Left ventricle myocardium inferior (tissue), 1 donor: ENCODE results near the gene SETD4. TPM values are rescaled to one million over a fixed set of nuclear protein-coding genes. Genes with fewer than 3 reads are reported as not detected.

ENCODE experiments used
- DNase-seq: peaks from one replicate; pipeline ENCODE4 v3.0.0-alpha.2; 2020
- H3K27ac ChIP-seq: fragments of 200-600 bp; replicated peaks from 2 replicates; pipeline ENCODE4 v1.8.0; 2021
- H3K27me3 ChIP-seq: fragments of 200-600 bp; 2 replicates; pipeline ENCODE4 v1.8.0; 2021; ENCODE audit warnings: low read depth
- H3K36me3 ChIP-seq: fragments of 200-600 bp; 2 replicates; pipeline ENCODE4 v1.8.0; 2021
- H3K4me1 ChIP-seq: fragments of 200-600 bp; 2 replicates; pipeline ENCODE4 v1.8.0; 2021
- H3K4me3 ChIP-seq: fragments of 200-600 bp; 2 replicates; pipeline ENCODE4 v1.8.0; 2021; ENCODE audit warnings: mild to moderate bottlenecking, moderate library complexity
- H3K9me3 ChIP-seq: fragments of 200-600 bp; replicated peaks from 2 replicates; pipeline ENCODE4 v1.8.0; 2021
- intact Hi-C: fragments of 100-400 bp; cut with micrococcal nuclease; formaldehyde crosslinking; loops from one replicate; pipeline ENCODE4 v1.11.0; 2022
- total RNA-seq: library from RNA; stranded (reverse); fragmentation: NEBNext Ultra II Directional; extraction: Animal tissue kit (Norgen Biotek cat#: 25700); gene quantifications from one replicate; pipeline ENCODE4 v1.2.1, GENCODE V29; 2021
- TF ChIP-seq, protein P1 (sequence below): fragments of 200-600 bp; IDR thresholded peaks from 2 replicates; pipeline ENCODE4 v1.8.0; 2021; ENCODE audit warnings: antibody characterized with exemption, mild to moderate bottlenecking, borderline replicate concordance
- donor health status: DM: no; HTN: yes; CAD: no; lungs with severe emphysema.

The SETD4 gene
- total RNA-seq, 1 donor from 2014 or later = 10.1 TPM

DNA sequence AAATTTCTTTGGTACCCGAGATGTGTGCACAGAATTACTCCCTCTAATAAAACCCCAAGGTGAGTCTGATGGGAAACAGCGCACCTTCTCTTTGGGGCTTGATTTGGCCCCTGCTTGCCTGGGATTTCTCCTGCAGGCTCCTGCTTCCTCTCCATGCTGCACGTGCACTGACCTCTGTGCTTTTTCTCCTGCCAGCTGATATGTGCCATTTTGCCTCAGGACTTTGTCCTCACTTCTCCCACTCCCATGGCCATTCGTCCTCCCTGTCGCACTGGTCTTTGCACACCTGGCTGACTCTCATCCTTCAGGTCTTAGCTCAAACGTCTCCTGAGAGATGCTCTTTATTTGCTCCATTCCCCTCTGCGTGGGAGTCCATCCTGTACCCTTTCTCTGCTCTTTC is 10.7 kb upstream of the SETD4 start:
- TF ChIP-seq, protein P1, sequence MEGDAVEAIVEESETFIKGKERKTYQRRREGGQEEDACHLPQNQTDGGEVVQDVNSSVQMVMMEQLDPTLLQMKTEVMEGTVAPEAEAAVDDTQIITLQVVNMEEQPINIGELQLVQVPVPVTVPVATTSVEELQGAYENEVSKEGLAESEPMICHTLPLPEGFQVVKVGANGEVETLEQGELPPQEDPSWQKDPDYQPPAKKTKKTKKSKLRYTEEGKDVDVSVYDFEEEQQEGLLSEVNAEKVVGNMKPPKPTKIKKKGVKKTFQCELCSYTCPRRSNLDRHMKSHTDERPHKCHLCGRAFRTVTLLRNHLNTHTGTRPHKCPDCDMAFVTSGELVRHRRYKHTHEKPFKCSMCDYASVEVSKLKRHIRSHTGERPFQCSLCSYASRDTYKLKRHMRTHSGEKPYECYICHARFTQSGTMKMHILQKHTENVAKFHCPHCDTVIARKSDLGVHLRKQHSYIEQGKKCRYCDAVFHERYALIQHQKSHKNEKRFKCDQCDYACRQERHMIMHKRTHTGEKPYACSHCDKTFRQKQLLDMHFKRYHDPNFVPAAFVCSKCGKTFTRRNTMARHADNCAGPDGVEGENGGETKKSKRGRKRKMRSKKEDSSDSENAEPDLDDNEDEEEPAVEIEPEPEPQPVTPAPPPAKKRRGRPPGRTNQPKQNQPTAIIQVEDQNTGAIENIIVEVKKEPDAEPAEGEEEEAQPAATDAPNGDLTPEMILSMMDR = no peak
- DNase-seq = no peak
- Histone ChIP-seq H3K36me3 (peaks cover 12% of the 10 kb centered on the region), H3K27me3 (no peaks in the 10 kb centered on the region), H3K4me1 (peaks cover 42% of the 10 kb centered on the region), H3K4me3 (peak overlapping the region; percentile 89), H3K9me3 (peaks cover 5% of the 10 kb centered on the region), H3K27ac (peak overlapping the region; percentile 91)
- intact Hi-C loops = no loop called here

DNA sequence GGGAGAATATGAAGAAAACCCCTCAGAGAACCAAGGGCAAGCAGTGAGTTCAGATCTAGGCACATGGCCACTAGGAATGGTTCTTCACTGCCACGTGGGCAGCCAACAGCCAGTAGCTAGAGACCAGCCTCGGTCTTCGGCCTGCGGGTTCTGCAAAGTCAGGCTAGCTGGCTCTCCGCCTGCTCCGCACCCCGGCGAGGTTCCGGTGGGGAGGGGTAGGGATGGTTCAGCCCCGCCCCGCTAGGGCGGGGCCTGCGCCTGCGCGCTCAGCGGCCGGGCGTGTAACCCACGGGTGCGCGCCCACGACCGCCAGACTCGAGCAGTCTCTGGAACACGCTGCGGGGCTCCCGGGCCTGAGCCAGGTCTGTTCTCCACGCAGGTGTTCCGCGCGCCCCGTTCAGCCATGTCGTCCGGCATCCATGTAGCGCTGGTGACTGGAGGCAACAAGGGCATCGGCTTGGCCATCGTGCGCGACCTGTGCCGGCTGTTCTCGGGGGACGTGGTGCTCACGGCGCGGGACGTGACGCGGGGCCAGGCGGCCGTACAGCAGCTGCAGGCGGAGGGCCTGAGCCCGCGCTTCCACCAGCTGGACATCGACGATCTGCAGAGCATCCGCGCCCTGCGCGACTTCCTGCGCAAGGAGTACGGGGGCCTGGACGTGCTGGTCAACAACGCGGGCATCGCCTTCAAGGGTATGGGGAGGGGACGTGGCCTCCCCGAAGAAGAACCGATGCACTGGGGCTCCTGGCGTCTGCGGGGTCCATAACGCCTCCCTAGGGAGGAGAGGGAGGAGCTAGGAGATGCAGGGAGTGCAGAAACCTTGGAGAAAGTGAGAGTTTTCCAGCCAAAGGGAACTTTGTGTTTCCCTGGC is 9.6 kb upstream of the SETD4 start, which contains the start of gene CBR1:
TSS of gene CBR1 (plus strand) at position 312 of the 871 bp plus-strand sequence. CDS start at position 404, 92 bp downstream.
- Histone ChIP-seq H3K27ac (peak within 1 kb of the TSS; percentile 91), H3K4me3 (peak within 1 kb of the TSS; percentile 89), H3K27me3 (no peaks in the 10 kb centered on the region), H3K9me3 (peaks cover 5% of the 10 kb centered on the region), H3K4me1 (peaks cover 42% of the 10 kb centered on the region), H3K36me3 (peaks cover 12% of the 10 kb centered on the region)
- TF ChIP-seq, protein P1 = peak; percentile 19
- peak; percentile 96 for DNase-seq
- intact Hi-C loops = no loop called here

DNA sequence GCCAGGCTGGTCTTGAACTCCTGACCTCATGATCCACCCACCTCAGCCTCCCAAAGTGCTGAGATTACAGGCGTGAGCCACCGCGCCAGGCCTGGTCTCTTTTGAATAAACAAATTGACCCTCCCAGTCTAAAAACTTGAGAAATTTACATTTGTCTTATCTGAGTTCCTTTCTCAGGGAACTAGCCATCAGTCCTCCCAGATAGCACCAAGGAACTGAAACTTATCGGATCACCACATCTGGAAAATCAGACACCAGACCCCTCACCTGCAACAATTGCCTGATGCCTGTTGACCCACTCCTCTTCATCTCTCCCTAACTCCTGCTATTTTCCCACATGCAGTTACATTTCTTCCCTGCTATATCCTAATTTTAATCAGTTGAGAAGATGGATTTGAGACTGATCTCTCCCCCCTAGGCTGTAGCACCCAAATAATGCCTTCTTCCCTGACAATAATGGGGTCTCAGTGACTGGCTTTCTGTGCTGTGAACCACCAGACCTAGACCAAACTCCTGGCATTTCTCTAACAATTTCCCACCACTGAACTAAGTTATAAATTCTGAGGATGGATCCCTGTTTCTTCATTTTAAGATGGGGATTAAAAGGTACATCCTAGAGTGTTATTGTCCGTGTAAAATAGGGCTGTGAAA is 8.5 kb upstream of the SETD4 start:
- no peak overlapping the region for H3K4me3 ChIP-seq
- H3K36me3 ChIP-seq = peaks cover 12% of the 10 kb centered on the region
- H3K27ac ChIP-seq = peak overlapping the region; percentile 91
- H3K4me1 ChIP-seq = peaks cover 42% of the 10 kb centered on the region
- TF ChIP-seq, protein P1 = no peak
- H3K27me3 ChIP-seq = no peaks in the 10 kb centered on the region
- peaks cover 5% of the 10 kb centered on the region for H3K9me3 ChIP-seq
- DNase-seq = no peak
- intact Hi-C loops = no loop called here

DNA sequence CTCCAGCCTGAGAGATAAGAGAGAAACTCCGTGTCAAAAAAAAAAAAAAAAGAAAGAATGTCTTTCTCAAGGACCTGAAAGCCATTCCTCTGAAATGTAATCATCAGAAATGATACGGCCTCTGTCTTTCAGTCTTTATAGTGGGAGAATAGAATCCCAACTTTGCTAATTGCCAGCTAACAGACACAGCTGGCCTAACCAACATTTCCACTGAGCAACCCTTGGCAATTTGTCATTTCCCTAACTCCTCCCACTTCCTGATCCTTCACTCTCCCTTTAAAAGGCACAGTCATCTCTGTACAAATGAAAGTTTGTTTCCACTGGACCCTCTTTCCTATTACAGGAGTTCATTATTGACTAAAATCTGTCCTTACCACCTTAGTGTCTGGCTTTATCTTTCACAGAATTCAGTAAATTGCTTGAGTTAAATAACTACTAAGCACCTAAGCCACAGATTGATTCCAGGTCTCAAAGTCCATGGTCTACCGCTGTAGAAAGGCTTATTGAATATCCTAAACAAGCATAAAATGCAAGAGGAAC is 5.2 kb upstream of the SETD4 start:
- peaks cover 5% of the 10 kb centered on the region for H3K9me3 ChIP-seq
- H3K27me3 ChIP-seq = no peaks in the 10 kb centered on the region
- H3K4me3 ChIP-seq = no peak overlapping the region
- no peak for DNase-seq
- TF ChIP-seq, protein P1 = no peak
- no peak overlapping the region for H3K27ac ChIP-seq
- H3K36me3 ChIP-seq = no peaks in the 10 kb centered on the region
- H3K4me1 ChIP-seq = peaks cover 21% of the 10 kb centered on the region
- intact Hi-C loops = no loop called here

DNA sequence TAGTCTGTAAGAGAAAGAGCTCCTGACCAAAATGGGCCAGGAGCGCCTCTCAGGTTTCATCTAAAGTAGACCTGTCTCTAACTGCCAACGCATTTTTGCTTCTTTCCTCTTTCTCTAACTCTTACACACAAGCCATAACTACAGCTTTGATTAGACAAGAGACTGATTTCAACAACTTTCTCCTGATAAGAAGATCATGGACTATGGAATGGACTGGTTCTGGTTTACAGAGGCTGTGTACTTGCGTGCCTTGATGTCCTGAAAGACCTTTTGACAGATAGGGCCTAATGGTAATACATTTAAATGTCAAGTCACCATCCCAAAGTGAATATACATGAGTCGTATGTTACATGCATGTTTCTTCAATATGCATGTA is 3.7 kb upstream of the SETD4 start:
- DNase-seq = no peak
- H3K27me3 ChIP-seq = no peaks in the 10 kb centered on the region
- no peaks in the 10 kb centered on the region for H3K36me3 ChIP-seq
- H3K27ac ChIP-seq = no peak overlapping the region
- intact Hi-C loops = no loop called here
- no peak overlapping the region for H3K4me3 ChIP-seq
- peaks cover 19% of the 10 kb centered on the region for H3K4me1 ChIP-seq
- TF ChIP-seq, protein P1 = no peak
- H3K9me3 ChIP-seq = peaks cover 5% of the 10 kb centered on the region
